ENCODE measurements around the gene CAPN3. TPM values are rescaled to one million over a fixed set of nuclear protein-coding genes. Genes with fewer than 3 reads are reported as not detected.

Gene CAPN3
- polyA plus RNA-seq, 1 donor (not counting 4 experiments of a cell fraction or from before 2014, with no cell fraction given) = 15.8 TPM

DNA sequence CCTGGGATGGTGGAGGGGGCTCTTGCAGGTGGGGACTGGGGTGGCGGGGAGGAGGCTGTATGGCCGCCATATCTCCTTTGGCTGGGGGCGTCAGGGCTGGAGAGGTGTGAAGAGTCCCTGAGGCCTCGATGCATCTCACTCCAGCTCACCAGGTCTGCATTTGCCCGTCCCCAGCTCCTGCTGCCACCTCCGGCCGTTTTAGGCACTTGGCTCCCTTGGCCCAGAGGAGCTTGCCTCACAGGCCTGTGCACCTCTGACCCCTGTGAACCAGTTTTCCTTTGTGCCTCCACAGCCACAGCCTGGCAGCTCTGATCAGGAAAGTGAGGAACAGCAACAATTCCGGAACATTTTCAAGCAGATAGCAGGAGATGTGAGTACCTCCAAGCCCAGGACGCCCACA, 49.7 kb downstream of the CAPN3 start:
- Histone ChIP-seq H3K4me2 (ENCODE audit: control insufficient read depth, extremely low read depth, insufficient read depth, low read depth, low read length) (no peak overlapping the region), H3K4me3 (ENCODE audit: control insufficient read depth in 2 of 3, extremely low read depth in 1 of 3, insufficient read depth in 2 of 3, low read depth in 1 of 3, low read length in 3 of 3) (no peak overlapping the region), H2AFZ (ENCODE audit: control insufficient read depth, low read length) (no peak overlapping the region), H3K9ac (ENCODE audit: control insufficient read depth, extremely low read depth, insufficient read depth, low read length) (no peak overlapping the region), H3K36me3 (ENCODE audit: control insufficient read depth in 2 of 2, extremely low read depth in 1 of 2, insufficient read depth in 2 of 2, low read length in 2 of 2) (peaks cover 5 to 21% of the 10 kb centered on the region in 2 experiments), H3K79me2 (ENCODE audit: control insufficient read depth, insufficient read depth, low read length) (no peaks in the 10 kb centered on the region), H3K27me3 (ENCODE audit: control insufficient read depth, extremely low read depth, insufficient read depth, low read length) (no peaks in the 10 kb centered on the region), H3K9me1 (ENCODE audit: control insufficient read depth, extremely low read depth, insufficient read depth, low read length) (no peaks in the 10 kb centered on the region), H3K27ac (ENCODE audit: control insufficient read depth, insufficient read depth, low read length) (no peak overlapping the region), H4K20me1 (ENCODE audit: control insufficient read depth, extremely low read depth, insufficient read depth, low read length) (no peaks in the 10 kb centered on the region), H3K4me1 (ENCODE audit: control insufficient read depth, extremely low read depth, insufficient read depth, low read length) (peaks cover 10% of the 10 kb centered on the region), H3K9me3 (ENCODE audit: control insufficient read depth, low read depth, low read length) (no peaks in the 10 kb centered on the region)
- FAIRE-seq = no peak
- dilution Hi-C loops (cut with MboI; ENCODE audit: extremely low pct_ligation_motif_present, low sequenced_read_pairs) = no loop called here
- DNase-seq (ENCODE audit: low read depth, low spot score) = no peak
- TF ChIP-seq, protein P1, sequence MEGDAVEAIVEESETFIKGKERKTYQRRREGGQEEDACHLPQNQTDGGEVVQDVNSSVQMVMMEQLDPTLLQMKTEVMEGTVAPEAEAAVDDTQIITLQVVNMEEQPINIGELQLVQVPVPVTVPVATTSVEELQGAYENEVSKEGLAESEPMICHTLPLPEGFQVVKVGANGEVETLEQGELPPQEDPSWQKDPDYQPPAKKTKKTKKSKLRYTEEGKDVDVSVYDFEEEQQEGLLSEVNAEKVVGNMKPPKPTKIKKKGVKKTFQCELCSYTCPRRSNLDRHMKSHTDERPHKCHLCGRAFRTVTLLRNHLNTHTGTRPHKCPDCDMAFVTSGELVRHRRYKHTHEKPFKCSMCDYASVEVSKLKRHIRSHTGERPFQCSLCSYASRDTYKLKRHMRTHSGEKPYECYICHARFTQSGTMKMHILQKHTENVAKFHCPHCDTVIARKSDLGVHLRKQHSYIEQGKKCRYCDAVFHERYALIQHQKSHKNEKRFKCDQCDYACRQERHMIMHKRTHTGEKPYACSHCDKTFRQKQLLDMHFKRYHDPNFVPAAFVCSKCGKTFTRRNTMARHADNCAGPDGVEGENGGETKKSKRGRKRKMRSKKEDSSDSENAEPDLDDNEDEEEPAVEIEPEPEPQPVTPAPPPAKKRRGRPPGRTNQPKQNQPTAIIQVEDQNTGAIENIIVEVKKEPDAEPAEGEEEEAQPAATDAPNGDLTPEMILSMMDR (optimal IDR thresholded peaks at IDR 0.05 in 1 of 3, IDR thresholded peaks at IDR 0.05 in 1 of 3, conservative IDR thresholded peaks at IDR 0.05 in 1 of 3; ENCODE audit: extremely low read depth in 1 of 3, insufficient read depth in 2 of 3, low read length in 3 of 3) = no peak

DNA sequence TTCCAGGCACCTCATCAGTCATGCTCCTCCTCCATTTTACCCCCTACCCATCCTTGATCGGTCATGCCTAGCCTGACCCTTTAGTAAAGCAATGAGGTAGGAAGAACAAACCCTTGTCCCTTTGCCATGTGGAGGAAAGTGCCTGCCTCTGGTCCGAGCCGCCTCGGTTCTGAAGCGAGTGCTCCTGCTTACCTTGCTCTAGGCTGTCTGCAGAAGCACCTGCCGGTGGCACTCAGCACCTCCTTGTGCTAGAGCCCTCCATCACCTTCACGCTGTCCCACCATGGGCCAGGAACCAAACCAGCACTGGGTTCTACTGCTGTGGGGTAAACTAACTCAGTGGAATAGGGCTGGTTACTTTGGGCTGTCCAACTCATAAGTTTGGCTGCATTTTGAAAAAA, 52.6 kb downstream of the CAPN3 start:
- Histone ChIP-seq H3K9me3 (ENCODE audit: control insufficient read depth, low read depth, low read length) (no peaks in the 10 kb centered on the region), H3K4me3 (ENCODE audit: control insufficient read depth in 2 of 3, extremely low read depth in 1 of 3, insufficient read depth in 2 of 3, low read depth in 1 of 3, low read length in 3 of 3) (no peak overlapping the region), H3K4me2 (ENCODE audit: control insufficient read depth, extremely low read depth, insufficient read depth, low read depth, low read length) (no peak overlapping the region), H3K9me1 (ENCODE audit: control insufficient read depth, extremely low read depth, insufficient read depth, low read length) (no peaks in the 10 kb centered on the region), H3K4me1 (ENCODE audit: control insufficient read depth, extremely low read depth, insufficient read depth, low read length) (no peaks in the 10 kb centered on the region), H4K20me1 (ENCODE audit: control insufficient read depth, extremely low read depth, insufficient read depth, low read length) (no peaks in the 10 kb centered on the region), H2AFZ (ENCODE audit: control insufficient read depth, low read length) (no peak overlapping the region), H3K27me3 (ENCODE audit: control insufficient read depth, extremely low read depth, insufficient read depth, low read length) (no peaks in the 10 kb centered on the region), H3K9ac (ENCODE audit: control insufficient read depth, extremely low read depth, insufficient read depth, low read length) (no peak overlapping the region), H3K27ac (ENCODE audit: control insufficient read depth, insufficient read depth, low read length) (no peak overlapping the region), H3K36me3 (ENCODE audit: control insufficient read depth in 2 of 2, extremely low read depth in 1 of 2, insufficient read depth in 2 of 2, low read length in 2 of 2) (peaks cover 13 to 31% of the 10 kb centered on the region in 2 experiments), H3K79me2 (ENCODE audit: control insufficient read depth, insufficient read depth, low read length) (no peaks in the 10 kb centered on the region)
- DNase-seq (ENCODE audit: low read depth, low spot score) (no peak), FAIRE-seq (no peak)
- dilution Hi-C loops (cut with MboI; ENCODE audit: extremely low pct_ligation_motif_present, low sequenced_read_pairs) = no loop called here
- TF ChIP-seq, protein P1 (optimal IDR thresholded peaks at IDR 0.05 in 1 of 3, IDR thresholded peaks at IDR 0.05 in 1 of 3, conservative IDR thresholded peaks at IDR 0.05 in 1 of 3; ENCODE audit: extremely low read depth in 1 of 3, insufficient read depth in 2 of 3, low read length in 3 of 3) = no peak
- no peak for TF ChIP-seq EZH2 (IDR thresholded peaks at IDR 0.05; ENCODE audit: low read length)
